H1 (cell line): ENCODE measurements around the gene STAT4. TPM values are rescaled to one million over a fixed set of nuclear protein-coding genes. Genes with fewer than 3 reads are reported as not detected.

Experiments used
- CTCF ChIA-PET: fragments of 300-600 bp; sonication (Branson Sonifier 250); formaldehyde crosslinking; loops from one replicate; lab custom pipeline; 2021; ENCODE audit not compliant: partially characterized antibody; lab: Charles Lee
- POLR2A ChIA-PET: fragments of 300-600 bp; sonication (Branson Sonifier 250); formaldehyde crosslinking; loops from one replicate; lab custom pipeline; 2021; ENCODE audit warnings: inconsistent platforms; ENCODE audit not compliant: partially characterized antibody; lab: Charles Lee
- DNase-seq, 2 experiments: peaks; one replicate each; pipeline versions ENCODE4 v3.0.0 to v3.0.0-alpha.2; 2010 to 2022; ENCODE audit warnings: low spot score in 2 of 2, low read depth in 1 of 2, mixed read lengths in 1 of 2
- FAIRE-seq: peaks from 2 replicates; lab custom pipeline; 2011; peaks lifted over from hg19 to GRCh38; lab: Jason Lieb, UNC
- H2AFZ ChIP-seq: 2 replicates; pipeline ENCODE4 v1.8.1; 2012; ENCODE audit warnings: low read length, inconsistent platforms
- H2AK5ac ChIP-seq: 2 replicates; pipeline ENCODE4 v1.6.1; 2013; ENCODE audit warnings: low read depth, low read length
- H2BK120ac ChIP-seq: replicated peaks from 2 replicates; pipeline ENCODE3; 2013; ENCODE audit warnings: low read depth, low read length, inconsistent platforms
- H2BK12ac ChIP-seq: 2 replicates; pipeline ENCODE4 v1.6.1; 2013; ENCODE audit warnings: low read depth, low read length
- H2BK15ac ChIP-seq: 2 replicates; pipeline ENCODE4 v1.6.1; 2013; ENCODE audit warnings: low read length
- H2BK20ac ChIP-seq: 2 replicates; pipeline ENCODE4 v1.6.1; 2013; ENCODE audit warnings: low read length
- H2BK5ac ChIP-seq: 2 replicates; pipeline ENCODE4 v1.6.1; 2013; ENCODE audit warnings: low read depth, low read length
- H3K14ac ChIP-seq: 2 replicates; pipeline ENCODE4 v1.6.1; 2013; ENCODE audit warnings: inconsistent platforms; ENCODE audit not compliant: insufficient read length
- H3K18ac ChIP-seq: 2 replicates; pipeline ENCODE4 v1.6.1; 2013; ENCODE audit warnings: low read length; ENCODE audit errors: extremely low read depth
- H3K23ac ChIP-seq: 2 replicates; pipeline ENCODE4 v1.6.1; 2013; ENCODE audit warnings: inconsistent platforms; ENCODE audit not compliant: insufficient read length
- H3K23me2 ChIP-seq: 2 replicates; pipeline ENCODE4 v1.6.1; 2013; ENCODE audit warnings: low read depth, low read length
- H3K27ac ChIP-seq: 2 replicates; pipeline ENCODE4 v1.6.1; 2011; ENCODE audit warnings: low read depth, low read length, inconsistent platforms
- H3K27me3 ChIP-seq, 4 experiments: replicated peaks in 1 of 4; 1 replicate in 1 of 4; 2 replicates in 3 of 4; pipeline versions ENCODE4 v1.6.1 to v1.8.1; 2011 to 2013; ENCODE audit warnings: low read length in 3 of 4, mild to moderate bottlenecking in 3 of 4, inconsistent platforms in 2 of 4, mixed read lengths in 2 of 4, moderate library complexity in 1 of 4; ENCODE audit not compliant: control insufficient read depth in 3 of 4, insufficient read depth in 3 of 4; ENCODE audit errors: extremely low read depth in 1 of 4
- H3K36me3 ChIP-seq, 4 experiments: 2 replicates each; pipeline versions ENCODE4 v1.6.1 to v1.8.1; 2011 to 2013; ENCODE audit warnings: mild to moderate bottlenecking in 4 of 4, low read length in 3 of 4, moderate library complexity in 2 of 4, control low read depth in 1 of 4, inconsistent platforms in 1 of 4; ENCODE audit not compliant: insufficient read depth in 4 of 4, control insufficient read depth in 2 of 4
- H3K4ac ChIP-seq: replicated peaks from 2 replicates; pipeline ENCODE3; 2013; ENCODE audit warnings: low read length, low read depth, mixed read lengths, inconsistent platforms; ENCODE audit not compliant: insufficient read length
- H3K4me1 ChIP-seq, 4 experiments: replicated peaks in 1 of 4; 1 replicate in 1 of 4; 2 replicates in 3 of 4; pipeline versions ENCODE4 v1.6.1 to v1.8.1; 2011 to 2013; ENCODE audit warnings: low read length in 3 of 4, inconsistent platforms in 2 of 4, mixed read lengths in 1 of 4; ENCODE audit not compliant: insufficient read depth in 4 of 4, control insufficient read depth in 3 of 4
- H3K4me2 ChIP-seq, 2 experiments: 2 replicates each; pipeline versions ENCODE4 v1.6.1 to v1.8.1; 2011 to 2013; ENCODE audit warnings: low read depth in 2 of 2, low read length in 2 of 2, control low read depth in 1 of 2, inconsistent platforms in 1 of 2, mild to moderate bottlenecking in 1 of 2; ENCODE audit not compliant: insufficient read depth in 1 of 2
- H3K4me3 ChIP-seq, 4 experiments: fragments of 200-600, 300-600 bp in 1 of 4; sonication (generic), shearing (Covaris generic), sonication (Bioruptor Twin) in 1 of 4; 2 replicates each; pipeline versions ENCODE4 v1.5.1 to v1.8.1; 2011 to 2016; ENCODE audit warnings: low read length in 4 of 4, low read depth in 3 of 4, control low read depth in 2 of 4, inconsistent platforms in 2 of 4, mild to moderate bottlenecking in 2 of 4, mixed read lengths in 1 of 4, moderate library complexity in 1 of 4; ENCODE audit not compliant: insufficient read depth in 2 of 4; ENCODE audit errors: extremely low read depth in 1 of 4
- H3K56ac ChIP-seq: replicated peaks from 2 replicates; pipeline ENCODE3; 2013; ENCODE audit warnings: low read depth, mild to moderate bottlenecking, mixed read lengths, low read length, inconsistent platforms; ENCODE audit not compliant: insufficient read length
- H3K79me1 ChIP-seq: 2 replicates; pipeline ENCODE4 v1.6.1; 2013; ENCODE audit warnings: low read depth, low read length, control low read depth
- H3K79me2 ChIP-seq, 2 experiments: 2 replicates each; pipeline versions ENCODE4 v1.6.1 to v1.8.1; 2012 to 2013; ENCODE audit warnings: low read length in 2 of 2, mild to moderate bottlenecking in 2 of 2, inconsistent platforms in 1 of 2; ENCODE audit not compliant: insufficient read depth in 2 of 2, control insufficient read depth in 1 of 2
- H3K9ac ChIP-seq, 4 experiments: replicated peaks in 1 of 4; 1 replicate in 1 of 4; 2 replicates in 3 of 4; pipeline versions ENCODE4 v1.6.1 to v1.8.1; 2011 to 2013; ENCODE audit warnings: low read depth in 3 of 4, low read length in 3 of 4, control low read depth in 2 of 4, mild to moderate bottlenecking in 2 of 4, moderate library complexity in 2 of 4, inconsistent platforms in 1 of 4; ENCODE audit errors: extremely low read depth in 1 of 4
- H3K9me3 ChIP-seq, 2 experiments: 2 replicates each; pipeline versions ENCODE4 v1.6.1 to v1.8.1; 2012 to 2013; ENCODE audit warnings: mild to moderate bottlenecking in 2 of 2, moderate library complexity in 2 of 2, control low read depth in 1 of 2, inconsistent platforms in 1 of 2, low read depth in 1 of 2, low read length in 1 of 2, mixed read lengths in 1 of 2; ENCODE audit not compliant: insufficient read depth in 2 of 2
- H4K20me1 ChIP-seq, 2 experiments: replicated peaks in 1 of 2; 2 replicates each; pipeline versions ENCODE3 to v1.8.1; 2011 to 2013; ENCODE audit warnings: inconsistent platforms in 2 of 2, low read length in 2 of 2, mild to moderate bottlenecking in 1 of 2; ENCODE audit not compliant: insufficient read depth in 2 of 2, control insufficient read depth in 1 of 2
- H4K5ac ChIP-seq: 2 replicates; pipeline ENCODE4 v1.6.1; 2013; ENCODE audit warnings: low read length, low read depth, mixed read lengths, inconsistent platforms; ENCODE audit not compliant: insufficient read length
- H4K8ac ChIP-seq: 2 replicates; pipeline ENCODE4 v1.8.0; 2013; ENCODE audit warnings: mild to moderate bottlenecking, moderate library complexity, low read length, inconsistent platforms; ENCODE audit not compliant: insufficient read depth; ENCODE audit errors: extremely low read depth
- H4K91ac ChIP-seq: replicated peaks from 2 replicates; pipeline ENCODE3; 2013; ENCODE audit warnings: low read length, mixed read lengths, inconsistent platforms; ENCODE audit not compliant: insufficient read length
- CHD2 ChIP-seq: IDR thresholded peaks from 2 replicates; pipeline ENCODE4 v1.6.1; 2012; ENCODE audit warnings: low read length, improper control_type of control experiment
- GABPA ChIP-seq: IDR thresholded peaks from 2 replicates; pipeline ENCODE4 v1.6.1; 2011; ENCODE audit warnings: mild to moderate bottlenecking, low read length, moderate library complexity, borderline replicate concordance; ENCODE audit not compliant: insufficient read depth
- NANOG ChIP-seq: IDR thresholded peaks from 2 replicates; pipeline ENCODE4 v1.6.1; 2011; ENCODE audit warnings: low read length, low read depth, mild to moderate bottlenecking, inconsistent platforms; ENCODE audit not compliant: insufficient read depth, poor library complexity, severe bottlenecking
- SIN3A ChIP-seq, 2 experiments: IDR thresholded peaks in 1 of 2; conservative IDR thresholded peaks in 1 of 2; 2 replicates each; pipeline ENCODE4 v1.6.1; 2011 to 2012; ENCODE audit warnings: low read length in 2 of 2, improper control_type of control experiment in 1 of 2, low read depth in 1 of 2, mild to moderate bottlenecking in 1 of 2
- WGBS, 2 experiments: shearing (Covaris generic) in 1 of 2; methylation state at CpG; one replicate each; pipeline versions ENCODE4 v1.1.6 to v1.1.7; 2013 to 2015; ENCODE audit warnings: low lambda C conversion rate in 2 of 2, mixed read lengths in 2 of 2, inconsistent platforms in 1 of 2, low coverage in 1 of 2, missing lambda C conversion rate in 1 of 2; ENCODE audit not compliant: insufficient replicate concordance in 2 of 2, insufficient coverage in 1 of 2, insufficient read length in 1 of 2; ENCODE audit errors: extremely low coverage in 1 of 2, missing lambda C conversion rate in 1 of 2; 5-methylcytosine and 5-hydroxymethylcytosine counted together
- polyA plus RNA-seq, 7 experiments: library from polyadenylated mRNA; depleted of rRNA in 3 of 7; stranded (reverse) in 5 of 7; unstranded in 2 of 7; fragments of >200 nt in 5 of 7; fragments of 200-250 nt in 2 of 7; gene quantifications; 1 replicate in 5 of 7; 2 replicates in 1 of 7; 4 replicates in 1 of 7; pipeline versions ENCODE4 v1.2.1 to v1.2.3, GENCODE V29; 2011 to 2013; ENCODE audit warnings: missing spikeins in 2 of 7, mixed read lengths in 2 of 7
- total RNA-seq: library from RNA; stranded (reverse); fragmentation: NEBNext Ultra II Directional; extraction: Animal tissue kit (Norgen Biotek cat#: 25700); gene quantifications from 2 replicates; pipeline ENCODE4 v1.2.1, GENCODE V29; 2021

Gene STAT4
- total and polyA plus RNA-seq, 2 of the 8 experiments (the other 6 are each of a cell fraction or from before 2014, with no cell fraction given) = 0.36 to 0.63 TPM

GRCh38 chr2:191032588-191033429, 118.0 kb downstream of the STAT4 start:
- Histone ChIP-seq H3K27me3 (no peaks in the 10 kb centered on the region), H4K91ac (no peak overlapping the region), H3K9ac (no peak overlapping the region), H4K8ac (no peak overlapping the region), H3K79me1 (no peaks in the 10 kb centered on the region), H3K4ac (no peak overlapping the region), H2BK12ac (no peak overlapping the region), H3K23me2 (no peaks in the 10 kb centered on the region), H3K79me2 (no peaks in the 10 kb centered on the region), H2AK5ac (no peak overlapping the region), H3K4me3 (no peak overlapping the region), H2BK120ac (no peak overlapping the region), H3K36me3 (no peaks in the 10 kb centered on the region), H3K4me2 (no peak overlapping the region), H2BK15ac (no peak overlapping the region), H2AFZ (no peak overlapping the region; the same call in none of the 2 replicates), H3K14ac (no peak overlapping the region), H3K27ac (no peak overlapping the region), H3K9me3 (no peaks in the 10 kb centered on the region), H2BK20ac (no peak overlapping the region), H4K20me1 (no peaks in the 10 kb centered on the region), H2BK5ac (no peak overlapping the region), H3K56ac (no peak overlapping the region), H3K18ac (no peak overlapping the region), H3K4me1 (peaks cover 0 to 3% (median 1%) of the 10 kb centered on the region in 4 experiments; a peak in 2 of 7 replicates), H4K5ac (no peak overlapping the region), H3K23ac (no peak overlapping the region)
- no peak for FAIRE-seq
- 89% methylated on average over 8 of the region's 8 CpGs; no CpG with 5 or more reads in 1 of the 2 experiments for WGBS, 2 experiments
- no peak for TF ChIP-seq NANOG
- no peak for TF ChIP-seq CHD2
- TF ChIP-seq SIN3A (conservative IDR thresholded peaks at IDR 0.05 in 1 of 2, IDR thresholded peaks at IDR 0.05 in 1 of 2; ENCODE audit: low read depth in 1 of 2, low read length in 2 of 2) = no peak
- no peak for TF ChIP-seq GABPA
- POLR2A ChIA-PET = no interaction called here
- CTCF ChIA-PET = interaction anchor here (0.6 to 1.2 kb wide), 6 partner anchors 9 to 140 kb away, joined by 3 to 5 read pairs (median 3); no protein-coding TSS in a partner anchor
- DNase-seq = no peak
